Body of pancreas (tissue), 4 donors: ENCODE results near the gene PITPNC1. TPM values are rescaled to one million over a fixed set of nuclear protein-coding genes. Genes with fewer than 3 reads are reported as not detected.

Experiments used
- ATAC-seq: fragments of 150-250 bp; one replicate; pipeline ENCODE4 v1.9.1; 2016
- DNase-seq, 4 donors: peaks; one replicate each; pipeline ENCODE4 v3.0.0-alpha.2; 2019
- H3K27ac ChIP-seq, 4 donors: fragments of 200-600 bp; sonication (generic); 1 replicate in 3 of 4; 2 replicates in 1 of 4; pipeline versions ENCODE4 v1.5.1 to v1.6.1; 2016 to 2019; ENCODE audit warnings: mild to moderate bottlenecking in 1 of 4, mixed read lengths in 1 of 4, moderate library complexity in 1 of 4
- H3K27me3 ChIP-seq, 2 donors: fragments of 200-600 bp; sonication (generic); one replicate each; pipeline ENCODE4 v1.6.0; 2016; ENCODE audit warnings: mild to moderate bottlenecking in 1 of 2
- H3K36me3 ChIP-seq, 2 donors: fragments of 200-600 bp; sonication (generic); replicated peaks in 1 of 2; 2 replicates each; pipeline ENCODE4 v1.5.1; 2016; ENCODE audit warnings: low read depth in 2 of 2; ENCODE audit not compliant: insufficient read depth in 1 of 2
- H3K4me1 ChIP-seq: fragments of 200-600 bp; sonication (generic); one replicate; pipeline ENCODE4 v1.6.0; 2016
- H3K4me3 ChIP-seq, 2 donors: fragments of 200-600 bp; sonication (generic); 1 replicate in 1 of 2; 2 replicates in 1 of 2; pipeline ENCODE4 v1.5.1; 2016 to 2019
- H3K9me3 ChIP-seq, 3 donors: fragments of 200-600 bp; sonication (generic); 1 replicate in 2 of 3; 2 replicates in 1 of 3; pipeline ENCODE4 v1.5.1; 2016
- POLR2A ChIP-seq, 3 donors: fragments of 450-650 bp; IDR thresholded peaks; one replicate each; pipeline ENCODE4 v1.6.1; 2016; ENCODE audit warnings: antibody characterized with exemption in 3 of 3, mild to moderate bottlenecking in 2 of 3
- WGBS, 2 donors: methylation state at CpG; one replicate each; pipeline ENCODE4 v1.1.5; 2017; 5-methylcytosine and 5-hydroxymethylcytosine counted together
- intact Hi-C: fragments of 100-400 bp; cut with DNase I; formaldehyde crosslinking; loops from one replicate; pipeline ENCODE4 v1.15.1; 2023
- total RNA-seq, 2 donors: library from RNA; depleted of rRNA; stranded (reverse); fragments of >200 nt; gene quantifications; one replicate each; pipeline ENCODE4 v1.1.0, GENCODE V29; 2016
- TF ChIP-seq, protein P1 (sequence below), 7 experiments: fragments of 450-650 bp in 4 of 7; fragments of 200-600 bp in 3 of 7; sonication (generic) in 3 of 7; IDR thresholded peaks; one replicate each; pipeline ENCODE4 v1.5.1; 2016 to 2019; ENCODE audit warnings: antibody characterized with exemption in 7 of 7

PITPNC1 gene
- total RNA-seq, 2 donors from 2014 or later = 11.9 to 17.5 TPM

DNA sequence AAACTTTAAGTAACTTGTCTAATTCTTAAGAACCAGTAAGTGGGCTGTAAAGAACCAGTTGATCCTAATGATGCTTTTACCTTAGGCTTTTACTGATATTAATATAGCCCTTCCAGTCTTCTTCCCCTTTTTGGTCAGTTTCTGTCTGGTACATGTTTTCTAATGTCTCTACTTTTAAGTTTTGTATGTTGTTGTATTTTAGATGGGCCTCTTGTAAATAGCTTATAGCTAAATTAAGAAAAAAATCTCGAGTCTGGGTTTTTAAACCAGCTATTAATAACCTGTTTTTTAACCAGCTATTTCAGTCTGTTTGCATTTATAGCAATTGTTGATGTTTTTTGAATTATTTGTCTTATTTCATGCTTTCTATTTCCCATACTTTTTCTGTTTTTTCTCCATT, 79.0 kb downstream of the PITPNC1 start:
- no peaks in the 10 kb centered on the region for H3K27me3 ChIP-seq
- no peaks in the 10 kb centered on the region for H3K9me3 ChIP-seq
- 58 to 69% methylated on average over 1 of the region's 1 CpG for WGBS, 2 donors
- no peaks in the 10 kb centered on the region for H3K36me3 ChIP-seq
- no peak for ATAC-seq
- no peak overlapping the region for H3K4me3 ChIP-seq
- no peak overlapping the region for H3K27ac ChIP-seq
- no peak for TF ChIP-seq POLR2A (IDR thresholded peaks at IDR 0.05)
- TF ChIP-seq, protein P1, sequence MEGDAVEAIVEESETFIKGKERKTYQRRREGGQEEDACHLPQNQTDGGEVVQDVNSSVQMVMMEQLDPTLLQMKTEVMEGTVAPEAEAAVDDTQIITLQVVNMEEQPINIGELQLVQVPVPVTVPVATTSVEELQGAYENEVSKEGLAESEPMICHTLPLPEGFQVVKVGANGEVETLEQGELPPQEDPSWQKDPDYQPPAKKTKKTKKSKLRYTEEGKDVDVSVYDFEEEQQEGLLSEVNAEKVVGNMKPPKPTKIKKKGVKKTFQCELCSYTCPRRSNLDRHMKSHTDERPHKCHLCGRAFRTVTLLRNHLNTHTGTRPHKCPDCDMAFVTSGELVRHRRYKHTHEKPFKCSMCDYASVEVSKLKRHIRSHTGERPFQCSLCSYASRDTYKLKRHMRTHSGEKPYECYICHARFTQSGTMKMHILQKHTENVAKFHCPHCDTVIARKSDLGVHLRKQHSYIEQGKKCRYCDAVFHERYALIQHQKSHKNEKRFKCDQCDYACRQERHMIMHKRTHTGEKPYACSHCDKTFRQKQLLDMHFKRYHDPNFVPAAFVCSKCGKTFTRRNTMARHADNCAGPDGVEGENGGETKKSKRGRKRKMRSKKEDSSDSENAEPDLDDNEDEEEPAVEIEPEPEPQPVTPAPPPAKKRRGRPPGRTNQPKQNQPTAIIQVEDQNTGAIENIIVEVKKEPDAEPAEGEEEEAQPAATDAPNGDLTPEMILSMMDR (IDR thresholded peaks at IDR 0.05) = no peak
- H3K4me1 ChIP-seq = peaks cover 8% of the 10 kb centered on the region
- intact Hi-C loops = no loop called here
- DNase-seq = no peak

DNA sequence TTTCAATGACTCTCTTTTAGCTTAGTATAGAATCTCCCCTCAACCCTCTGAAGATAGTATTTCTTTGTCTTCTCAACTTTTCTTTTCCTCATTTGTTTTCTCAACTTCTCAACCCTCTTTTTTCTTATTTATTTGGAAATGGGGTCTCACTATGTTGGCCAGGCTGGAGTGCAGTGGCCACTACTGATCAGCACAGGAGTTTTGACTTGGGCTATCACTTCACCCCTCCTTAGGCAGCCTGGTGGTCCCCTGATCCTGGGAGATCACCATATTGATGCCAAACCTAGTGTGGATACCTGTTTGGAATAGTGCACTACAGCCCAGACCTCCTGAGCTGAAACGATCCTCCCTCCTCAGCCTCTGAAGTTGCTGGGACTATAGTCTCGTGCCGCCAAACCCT, 79.8 kb downstream of the PITPNC1 start:
- no peaks in the 10 kb centered on the region for H3K27me3 ChIP-seq
- ATAC-seq (no peak), DNase-seq (no peak)
- intact Hi-C loops = no loop called here
- peaks cover 8% of the 10 kb centered on the region for H3K4me1 ChIP-seq
- no peak overlapping the region for H3K4me3 ChIP-seq
- H3K9me3 ChIP-seq = no peaks in the 10 kb centered on the region
- H3K27ac ChIP-seq = no peak overlapping the region
- H3K36me3 ChIP-seq = no peaks in the 10 kb centered on the region
- 97 to 98% methylated on average over 3 of the region's 3 CpGs for WGBS, 2 donors
- TF ChIP-seq, protein P1 (IDR thresholded peaks at IDR 0.05) = no peak
- no peak for TF ChIP-seq POLR2A (IDR thresholded peaks at IDR 0.05)

DNA sequence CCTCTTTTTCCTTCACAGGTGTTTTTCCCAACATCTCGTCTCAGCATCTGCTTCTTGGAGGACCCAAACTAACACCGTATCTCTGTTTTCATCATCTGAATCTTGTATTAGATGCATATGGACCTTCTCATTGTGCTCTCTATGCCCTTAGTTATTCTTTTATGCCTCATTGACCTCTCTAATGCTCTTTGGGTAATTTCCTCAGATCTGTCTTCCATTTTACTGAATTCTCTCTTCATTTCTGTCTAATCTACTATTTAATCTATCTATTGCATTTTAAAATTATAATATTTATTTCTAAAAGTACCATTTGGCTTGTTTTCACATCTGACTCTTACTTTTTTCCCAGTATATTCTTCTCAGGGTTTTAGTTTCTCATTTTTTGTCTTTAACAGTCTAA, 81.1 kb downstream of the PITPNC1 start:
- intact Hi-C loops = no loop called here

DNA sequence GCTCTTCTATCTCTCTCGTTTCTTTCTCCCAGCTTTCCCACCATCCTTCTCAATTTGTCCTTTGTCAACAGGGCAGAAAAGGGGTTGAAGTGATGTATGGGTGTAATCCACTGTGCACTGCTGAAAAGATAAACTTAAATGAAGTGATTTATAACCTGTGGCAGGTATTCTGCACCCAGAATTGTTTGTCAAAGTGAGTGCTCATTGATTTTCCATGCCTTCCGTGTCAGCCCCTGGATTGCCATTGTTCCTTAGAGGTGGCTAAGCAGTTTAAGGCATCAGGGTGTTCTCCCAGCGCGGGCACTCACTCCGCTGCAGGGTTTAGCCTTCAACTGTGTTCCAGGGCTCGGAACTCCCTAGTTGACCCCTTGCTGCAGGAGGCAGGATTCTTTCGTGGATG, 82.9 kb downstream of the PITPNC1 start:
- intact Hi-C loops = no loop called here
- Histone ChIP-seq H3K27me3 (no peaks in the 10 kb centered on the region), H3K9me3 (no peaks in the 10 kb centered on the region), H3K36me3 (no peaks in the 10 kb centered on the region), H3K27ac (no peak overlapping the region), H3K4me1 (no peaks in the 10 kb centered on the region), H3K4me3 (no peak overlapping the region)
- no peak for TF ChIP-seq POLR2A (IDR thresholded peaks at IDR 0.05)
- TF ChIP-seq, protein P1 (IDR thresholded peaks at IDR 0.05) = no peak
- 54 to 70% methylated on average over 7 of the region's 7 CpGs for WGBS, 2 donors
- no peak for DNase-seq
- ATAC-seq = peak; percentile 18

More for the DNA sequence above, 81.1 kb downstream of the PITPNC1 start:
- Histone ChIP-seq H3K27me3 (no peaks in the 10 kb centered on the region), H3K27ac (no peak overlapping the region), H3K4me1 (peaks cover 5% of the 10 kb centered on the region), H3K9me3 (no peaks in the 10 kb centered on the region), H3K36me3 (no peaks in the 10 kb centered on the region), H3K4me3 (no peak overlapping the region)
- TF ChIP-seq POLR2A (IDR thresholded peaks at IDR 0.05) = no peak
- TF ChIP-seq, protein P1 (IDR thresholded peaks at IDR 0.05) = no peak
- DNase-seq (no peak), ATAC-seq (no peak)
- WGBS, 2 donors = 94 to 96% methylated on average over 2 of the region's 2 CpGs

DNA sequence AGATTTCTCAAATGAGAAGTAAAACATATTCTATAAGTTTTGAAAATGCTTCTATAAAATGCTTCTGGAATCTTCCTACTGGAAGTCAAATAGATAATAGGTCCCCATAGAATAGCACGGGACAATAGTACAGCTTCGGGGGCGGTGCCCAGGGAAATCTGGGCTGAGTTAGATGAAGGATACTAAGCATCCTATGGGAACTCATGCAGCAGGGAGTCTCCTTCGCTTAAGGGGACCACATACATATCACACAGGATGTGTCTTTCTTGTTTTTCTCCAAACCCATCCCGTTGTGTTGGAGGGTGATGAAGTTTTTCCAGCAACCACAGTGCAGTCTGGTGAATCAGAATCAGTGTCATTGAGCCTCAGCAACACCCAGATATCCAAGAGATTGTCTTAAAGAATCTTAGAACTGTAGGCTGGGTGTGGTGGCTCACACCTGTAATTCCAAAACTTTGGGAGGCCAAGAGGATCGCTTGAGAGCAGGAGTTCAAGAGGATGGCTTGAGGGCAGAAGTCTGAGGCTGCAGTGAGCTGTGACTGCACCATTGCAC, 84.2 kb downstream of the PITPNC1 start:
- Histone ChIP-seq H3K9me3 (no peaks in the 10 kb centered on the region), H3K4me1 (no peaks in the 10 kb centered on the region), H3K4me3 (no peak overlapping the region), H3K27me3 (no peaks in the 10 kb centered on the region), H3K27ac (no peak overlapping the region), H3K36me3 (no peaks in the 10 kb centered on the region)
- WGBS, 2 donors = 88 to 92% methylated on average over 6 of the region's 6 CpGs
- TF ChIP-seq, protein P1 (IDR thresholded peaks at IDR 0.05) = no peak
- TF ChIP-seq POLR2A (IDR thresholded peaks at IDR 0.05) = no peak
- no peak for DNase-seq
- intact Hi-C loops = no loop called here
- ATAC-seq = no peak
